ENCODE measurements around the gene MIA.
A peak's percentile ranks its signal among the peaks of the same experiment; 100 is the strongest.

DNA sequence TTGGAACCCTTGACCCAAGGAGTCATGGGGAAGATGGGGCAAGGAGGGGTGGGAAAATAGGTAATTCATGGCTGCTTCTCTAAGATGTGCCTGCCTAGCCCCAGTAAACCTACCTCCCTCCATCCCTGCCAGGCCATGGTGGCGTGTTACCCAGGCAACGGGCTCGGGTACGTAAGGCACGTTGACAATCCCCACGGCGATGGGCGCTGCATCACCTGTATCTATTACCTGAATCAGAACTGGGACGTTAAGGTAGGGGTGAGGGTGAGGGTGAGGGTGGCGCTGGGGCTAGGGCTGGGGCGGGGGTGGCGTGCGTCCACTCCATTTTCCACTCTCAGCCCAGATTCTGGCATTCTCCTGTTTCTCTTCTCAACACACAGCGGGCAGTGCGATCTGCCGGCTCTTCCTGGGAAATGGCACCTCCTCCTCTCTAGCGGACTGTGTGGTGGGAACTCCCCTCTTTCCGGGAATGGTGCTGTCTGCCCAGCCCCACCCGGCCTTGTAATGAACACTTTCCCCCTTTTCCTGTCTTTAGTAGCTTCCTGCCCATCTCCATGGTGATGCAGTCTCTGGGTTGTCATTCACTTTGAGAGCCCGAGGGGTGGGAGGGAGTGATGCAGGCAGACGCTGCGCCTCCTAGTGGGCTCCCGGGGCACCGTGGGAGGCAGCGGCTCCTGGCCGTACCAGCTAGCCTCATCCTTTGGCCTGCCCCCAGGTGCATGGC is 31.3 kb downstream of the MIA start:
- TF ChIP-seq, protein P1, sequence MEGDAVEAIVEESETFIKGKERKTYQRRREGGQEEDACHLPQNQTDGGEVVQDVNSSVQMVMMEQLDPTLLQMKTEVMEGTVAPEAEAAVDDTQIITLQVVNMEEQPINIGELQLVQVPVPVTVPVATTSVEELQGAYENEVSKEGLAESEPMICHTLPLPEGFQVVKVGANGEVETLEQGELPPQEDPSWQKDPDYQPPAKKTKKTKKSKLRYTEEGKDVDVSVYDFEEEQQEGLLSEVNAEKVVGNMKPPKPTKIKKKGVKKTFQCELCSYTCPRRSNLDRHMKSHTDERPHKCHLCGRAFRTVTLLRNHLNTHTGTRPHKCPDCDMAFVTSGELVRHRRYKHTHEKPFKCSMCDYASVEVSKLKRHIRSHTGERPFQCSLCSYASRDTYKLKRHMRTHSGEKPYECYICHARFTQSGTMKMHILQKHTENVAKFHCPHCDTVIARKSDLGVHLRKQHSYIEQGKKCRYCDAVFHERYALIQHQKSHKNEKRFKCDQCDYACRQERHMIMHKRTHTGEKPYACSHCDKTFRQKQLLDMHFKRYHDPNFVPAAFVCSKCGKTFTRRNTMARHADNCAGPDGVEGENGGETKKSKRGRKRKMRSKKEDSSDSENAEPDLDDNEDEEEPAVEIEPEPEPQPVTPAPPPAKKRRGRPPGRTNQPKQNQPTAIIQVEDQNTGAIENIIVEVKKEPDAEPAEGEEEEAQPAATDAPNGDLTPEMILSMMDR (IDR thresholded peaks at IDR 0.05), result peak; percentile 93
- TF ChIP-seq EZH2phosphoT487 (IDR thresholded peaks at IDR 0.05), result no peak

Data from neural progenitor cell (in vitro differentiated cells).